ENCODE data around the gene DHX34.
A peak's percentile ranks its signal among the peaks of the same experiment; 100 is the strongest.
"Not testable (repeated sequence)": the region's sequence is repeated elsewhere in the genome, so short reads cannot be mapped to it uniquely, and the experiment has no call there.

The DHX34 gene

DNA sequence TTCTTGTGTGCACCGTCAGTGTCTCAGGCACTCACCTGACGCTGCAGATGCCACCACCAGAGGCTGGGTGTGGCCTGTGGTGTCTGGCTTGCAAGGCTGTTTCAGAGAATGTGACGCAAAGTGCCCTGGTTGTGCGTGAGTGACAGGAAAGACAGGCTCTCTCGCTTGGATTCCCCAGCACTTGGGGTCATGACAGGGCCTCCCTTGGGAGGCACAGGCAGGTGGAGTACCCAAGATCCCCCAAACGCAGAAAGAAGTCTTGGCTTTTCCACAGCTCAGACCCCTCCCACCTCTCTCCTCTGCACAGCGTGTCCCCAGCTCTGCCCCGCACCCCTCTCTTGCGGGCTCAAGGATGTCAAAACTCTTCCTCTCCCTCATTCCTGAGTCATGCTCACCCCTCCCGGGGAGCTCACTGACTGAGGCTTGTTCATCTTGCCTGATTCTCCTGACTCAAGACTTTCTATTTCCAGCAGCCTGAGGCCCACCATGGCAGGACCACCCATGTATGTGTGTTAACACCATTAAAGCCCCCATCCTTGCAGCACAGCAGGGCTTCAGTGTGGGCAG, 21.0 kb downstream of the DHX34 start:
- no peak for DNase-seq (ENCODE audit: low spot score)

DNA sequence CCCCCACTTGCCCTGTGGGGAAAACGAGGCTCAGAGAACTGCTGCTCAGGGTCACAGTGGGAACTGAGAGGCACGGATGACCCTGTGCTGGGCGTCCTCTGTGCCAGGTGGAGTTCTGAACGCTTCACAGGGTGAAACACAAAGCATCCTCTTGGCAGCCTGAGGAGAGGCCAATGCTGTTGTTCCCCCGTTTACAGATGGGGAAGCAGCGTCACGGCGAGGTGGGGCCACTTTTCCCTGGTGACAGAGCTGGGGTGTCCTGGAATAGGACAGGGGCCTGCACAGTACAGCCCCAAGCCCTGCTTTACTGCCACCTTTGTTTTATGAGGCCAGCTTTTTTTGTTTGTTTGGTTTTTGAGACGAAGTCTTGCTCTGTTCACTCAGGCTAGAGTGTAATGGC, 22.1 kb downstream of the DHX34 start:
- no peak for DNase-seq (ENCODE audit: low spot score)

DNA sequence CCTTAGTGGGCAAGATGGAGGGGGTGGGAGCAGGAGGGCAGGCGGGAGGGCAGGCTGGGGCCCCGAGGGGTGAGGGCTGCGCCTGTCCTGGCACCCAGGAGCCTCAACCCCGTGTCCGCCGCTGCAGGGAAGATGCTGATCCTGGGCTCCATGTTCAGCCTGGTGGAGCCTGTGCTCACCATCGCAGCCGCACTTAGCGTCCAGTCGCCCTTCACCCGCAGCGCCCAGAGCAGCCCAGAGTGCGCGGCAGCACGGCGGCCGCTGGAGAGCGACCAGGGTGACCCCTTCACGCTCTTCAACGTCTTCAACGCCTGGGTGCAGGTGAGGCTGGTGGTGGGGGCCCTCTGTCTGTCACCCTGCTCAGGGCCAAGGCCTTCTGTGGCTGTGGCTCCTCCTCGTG, 23.5 kb downstream of the DHX34 start:
- DNase-seq (ENCODE audit: low spot score), result no peak

DNA sequence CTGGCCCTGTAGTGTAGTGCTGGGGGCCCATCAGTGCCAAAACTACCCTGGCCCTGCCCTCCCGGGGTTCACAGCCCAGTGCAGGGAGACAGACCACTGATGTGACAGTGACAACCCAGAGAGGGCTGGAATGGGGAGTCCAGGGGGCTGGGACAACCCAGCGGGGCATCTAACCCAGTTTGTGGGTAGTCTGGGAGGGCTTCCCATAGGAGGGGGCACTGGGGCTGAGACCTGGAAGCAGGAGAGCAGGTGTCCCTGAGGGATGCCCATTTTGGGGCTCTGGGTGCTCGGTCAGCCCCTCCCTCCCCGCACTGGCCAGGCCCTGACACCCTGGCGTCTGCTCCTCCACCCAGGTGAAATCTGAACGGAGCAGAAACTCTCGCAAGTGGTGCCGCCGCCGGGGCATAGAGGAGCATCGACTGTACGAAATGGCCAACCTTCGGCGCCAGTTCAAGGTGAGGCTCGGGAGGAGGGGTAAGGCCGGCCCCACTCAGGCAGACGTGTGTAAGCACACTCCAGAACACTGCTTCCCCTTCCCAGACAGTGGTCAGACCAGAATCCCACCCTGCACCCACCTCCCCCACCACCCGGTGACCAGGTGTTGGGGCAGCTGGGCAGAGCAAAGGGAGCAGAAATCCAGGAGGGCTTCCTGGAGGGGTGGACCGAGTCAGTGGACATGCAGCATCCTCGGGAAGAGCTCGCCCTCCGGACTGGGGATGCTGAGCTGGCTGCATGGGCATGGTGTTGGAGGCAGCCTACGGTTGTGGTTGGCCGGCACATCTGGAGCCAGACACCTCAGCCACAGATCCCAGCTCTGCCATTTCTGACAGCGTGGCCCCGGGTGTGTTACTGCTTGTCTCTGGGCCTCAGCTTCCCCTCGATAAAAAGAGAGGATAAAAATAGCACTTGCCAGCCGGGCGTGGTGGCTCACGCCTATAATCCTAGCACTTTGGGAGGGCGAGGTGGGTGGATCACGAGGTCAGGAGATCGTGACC, 24.4 kb downstream of the DHX34 start:
- no peak for DNase-seq (ENCODE audit: low spot score)

GRCh38 chr19:47374876-47375693, 26.0 kb downstream of the DHX34 start:
- DNase-seq (ENCODE audit: low spot score), result no peak

DNA sequence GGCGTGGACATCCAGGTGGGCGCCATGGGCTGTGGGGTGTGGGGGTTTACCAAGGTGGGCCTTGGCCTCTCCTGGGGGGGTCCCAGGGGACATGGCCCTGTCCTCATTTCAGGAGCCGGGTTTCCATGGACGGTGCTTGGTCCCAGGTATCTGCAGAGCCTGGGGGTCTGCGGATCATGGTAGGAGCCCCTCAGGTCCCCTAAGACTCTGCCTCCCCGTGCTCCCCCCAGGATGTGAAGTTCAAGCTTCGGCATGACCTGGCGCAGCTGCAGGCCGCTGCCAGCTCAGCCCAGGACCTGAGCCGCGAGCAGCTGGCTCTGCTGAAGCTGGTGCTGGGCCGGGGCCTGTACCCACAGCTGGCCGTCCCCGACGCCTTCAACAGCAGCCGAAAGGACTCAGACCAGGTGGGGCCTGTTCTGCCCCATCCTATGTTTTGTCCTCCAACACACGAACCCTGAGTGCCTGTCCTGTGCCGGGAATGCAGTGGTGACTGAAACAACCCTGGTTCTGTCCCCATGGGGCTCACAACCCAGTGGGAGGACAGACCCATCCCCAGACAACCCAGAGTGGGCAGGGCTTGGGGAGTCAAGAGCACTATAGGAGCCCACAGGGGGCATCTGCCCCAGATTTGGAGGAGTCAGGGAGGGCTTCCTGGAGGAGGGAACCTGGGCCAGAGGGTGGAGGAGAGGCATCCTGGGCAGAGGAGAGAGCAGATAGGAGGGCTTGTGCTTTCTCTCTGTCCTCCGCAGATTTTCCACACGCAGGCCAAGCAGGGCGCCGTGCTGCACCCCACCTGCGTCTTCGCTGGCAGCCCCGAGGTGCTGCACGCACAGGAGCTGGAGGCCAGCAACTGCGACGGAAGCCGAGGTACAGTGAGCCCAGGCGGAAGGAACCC, 26.8 kb downstream of the DHX34 start:
- DNase-seq (ENCODE audit: low spot score), result no peak

- DNase-seq (ENCODE audit: low spot score), result no peak
Measured at GRCh38 chr19:47376589-47377144, 27.6 kb downstream of the DHX34 start.

GRCh38 chr19:47377208-47377701, 28.1 kb downstream of the DHX34 start:
- no peak for DNase-seq (ENCODE audit: low spot score)

- no peak for DNase-seq (ENCODE audit: low spot score)
Measured at GRCh38 chr19:47377801-47378200, 28.7 kb downstream of the DHX34 start.

- DNase-seq (ENCODE audit: low spot score), result no peak
Measured at GRCh38 chr19:47378246-47378645, 29.1 kb downstream of the DHX34 start.

DNA sequence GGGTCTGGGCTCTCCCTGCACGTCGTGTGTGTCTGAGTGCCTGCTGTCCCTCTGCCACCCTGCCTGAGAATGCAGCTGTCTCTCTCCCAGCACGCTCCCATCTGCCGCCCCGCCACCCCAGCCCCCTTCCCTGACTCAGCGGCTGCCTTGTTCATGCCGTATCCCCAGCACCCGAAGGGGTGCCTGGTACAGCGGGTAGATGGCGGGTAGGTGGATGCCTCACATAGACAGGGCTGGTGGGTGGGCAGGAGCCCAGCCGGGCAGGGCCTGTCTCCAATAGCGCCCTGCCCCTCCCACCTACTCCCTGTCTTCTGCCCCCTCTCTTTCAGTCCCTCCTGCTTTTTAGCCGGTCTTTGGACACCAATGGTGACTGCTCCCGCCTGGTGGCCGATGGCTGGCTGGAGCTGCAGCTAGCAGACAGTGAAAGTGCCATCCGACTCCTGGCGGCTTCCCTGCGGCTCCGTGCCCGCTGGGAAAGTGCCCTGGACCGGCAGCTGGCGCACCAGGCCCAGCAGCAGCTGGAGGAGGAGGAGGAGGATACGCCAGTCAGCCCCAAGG, 30.3 kb downstream of the DHX34 start:
- peak; percentile 52 for DNase-seq (ENCODE audit: low spot score)

GRCh38 chr19:47380559-47380958, 31.4 kb downstream of the DHX34 start:
- DNase-seq (ENCODE audit: low spot score), result no peak

DNA sequence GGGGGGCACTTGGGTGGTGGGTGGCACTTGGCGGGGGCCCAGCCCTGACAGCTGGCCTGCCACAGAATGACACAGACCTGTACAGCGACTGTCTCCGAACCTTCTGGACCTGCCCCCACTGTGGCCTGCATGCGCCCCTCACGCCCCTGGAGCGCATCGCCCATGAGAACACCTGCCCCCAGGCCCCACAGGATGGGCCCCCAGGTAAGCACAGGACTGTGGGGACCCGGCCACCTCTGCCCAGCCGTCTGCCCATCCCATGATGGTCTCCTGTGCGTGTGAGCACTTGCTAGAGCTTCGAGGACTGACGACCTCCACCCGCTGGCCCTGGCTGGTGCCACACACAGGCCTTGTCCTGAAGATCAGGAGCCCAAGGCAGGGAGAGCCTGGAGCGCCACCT, 32.0 kb downstream of the DHX34 start:
- no peak for DNase-seq (ENCODE audit: low spot score)

DNA sequence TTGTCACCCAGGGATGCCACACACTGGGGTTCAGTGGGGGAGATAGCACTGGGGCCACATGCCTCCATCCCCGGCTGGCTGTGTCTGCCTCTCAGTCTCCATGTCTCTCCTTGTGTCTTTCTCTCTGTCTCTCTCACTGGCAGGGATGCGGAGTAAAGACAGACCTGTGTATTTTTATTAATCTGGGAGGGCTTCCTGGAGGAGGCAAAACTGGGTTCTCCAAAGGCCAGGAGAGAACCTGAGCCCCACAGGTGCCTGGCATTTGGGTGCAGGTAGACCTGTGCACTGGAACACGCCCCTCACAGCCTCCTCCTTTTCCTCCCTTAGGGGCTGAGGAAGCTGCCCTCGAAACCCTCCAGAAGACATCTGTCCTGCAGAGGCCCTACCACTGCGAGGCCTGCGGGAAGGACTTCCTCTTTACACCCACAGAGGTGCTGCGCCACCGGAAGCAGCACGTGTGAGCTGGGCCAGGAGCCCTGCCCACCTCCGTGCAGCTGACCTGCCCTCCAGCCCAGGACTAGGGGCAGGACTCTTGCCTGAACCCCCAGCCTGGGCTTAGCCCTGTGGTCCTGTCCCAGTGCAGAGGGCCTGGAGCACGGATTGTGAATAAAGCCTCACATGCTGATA, 32.7 kb downstream of the DHX34 start:
- no peak for DNase-seq (ENCODE audit: low spot score)

GRCh38 chr19:47383890-47384289, 34.8 kb downstream of the DHX34 start:
- DNase-seq (ENCODE audit: low spot score), result not testable (repeated sequence)

- DNase-seq (ENCODE audit: low spot score), result not testable (repeated sequence)
Measured at GRCh38 chr19:47384533-47384932, 35.4 kb downstream of the DHX34 start.

DNA sequence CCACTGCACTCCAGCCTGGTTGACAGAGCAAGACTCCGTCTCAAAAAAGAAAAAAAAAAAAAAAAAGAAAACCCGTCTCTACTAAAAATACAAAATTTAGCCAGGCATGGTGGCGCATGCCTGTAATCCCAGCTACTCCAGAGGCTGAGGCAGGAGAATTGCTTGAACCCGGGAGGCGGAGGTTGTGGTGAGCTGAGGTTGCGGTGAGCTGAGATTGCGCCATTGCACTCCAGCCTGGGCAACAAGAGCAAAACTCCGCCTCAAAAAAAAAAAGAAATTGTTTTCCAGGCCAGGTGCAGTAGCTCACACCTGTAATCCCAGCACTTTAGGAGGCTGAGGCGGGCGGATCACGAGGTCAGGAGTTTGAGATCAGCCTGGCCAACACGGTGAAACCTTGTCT, 37.5 kb downstream of the DHX34 start:
- not testable (repeated sequence) for DNase-seq (ENCODE audit: low spot score)

GRCh38 chr19:47387623-47388022, 38.5 kb downstream of the DHX34 start:
- not testable (repeated sequence) for DNase-seq (ENCODE audit: low spot score)

DNA sequence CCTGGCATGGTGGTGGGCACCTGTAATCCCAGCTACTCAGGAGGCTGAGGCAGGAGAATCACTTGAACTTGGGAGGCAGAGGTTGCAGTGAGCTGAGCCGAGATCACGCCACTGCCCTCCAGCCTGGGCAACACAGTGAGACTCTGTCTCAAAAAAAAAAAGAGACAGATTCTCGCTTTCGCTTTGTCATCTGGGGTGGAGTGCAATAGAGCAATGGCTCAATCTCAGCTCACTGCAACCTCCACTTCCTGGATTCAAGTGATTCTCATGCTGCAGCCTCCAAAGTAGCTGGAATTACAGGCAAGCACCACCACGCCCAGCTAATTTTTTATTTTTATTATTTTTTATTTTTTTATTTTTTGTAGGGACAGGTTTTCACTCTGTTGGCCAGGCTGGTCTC, 39.6 kb downstream of the DHX34 start:
- not testable (repeated sequence) for DNase-seq (ENCODE audit: low spot score)

- no peak for DNase-seq (ENCODE audit: low spot score)
Measured at GRCh38 chr19:47389150-47389556, 40.0 kb downstream of the DHX34 start.

Data from pons (tissue), 1 donor.